Ascending aorta (tissue), 2 donors: Measurements from ENCODE around the gene PSAPL1. TPM values are rescaled to one million over a fixed set of nuclear protein-coding genes. Genes with fewer than 3 reads are reported as not detected.
A peak's percentile ranks its signal among the peaks of the same experiment; 100 is the strongest.

Experiments used
- DNase-seq, 2 donors: peaks; one replicate each; pipeline ENCODE4 v3.0.0-alpha.2; 2019; ENCODE audit warnings: low spot score in 2 of 2
- H3K27ac ChIP-seq, 2 donors: fragments of 200-600 bp; sonication (generic); one replicate each; pipeline ENCODE4 v1.5.1; 2016 to 2017; ENCODE audit warnings: mild to moderate bottlenecking in 1 of 2
- H3K27me3 ChIP-seq: fragments of 200-600 bp; sonication (generic); one replicate; pipeline ENCODE4 v1.5.1; 2017
- H3K36me3 ChIP-seq, 2 donors: fragments of 200-600 bp; sonication (generic); one replicate each; pipeline ENCODE4 v1.5.1; 2016
- H3K4me1 ChIP-seq, 2 donors: fragments of 200-600 bp; sonication (generic); one replicate each; pipeline ENCODE4 v1.5.1; 2016 to 2017; ENCODE audit warnings: mild to moderate bottlenecking in 1 of 2
- H3K4me3 ChIP-seq, 2 donors: fragments of 200-600 bp; sonication (generic); one replicate each; pipeline ENCODE4 v1.5.1; 2016 to 2017; ENCODE audit warnings: mild to moderate bottlenecking in 1 of 2
- H3K9me3 ChIP-seq, 2 donors: fragments of 200-600 bp; sonication (generic); one replicate each; pipeline ENCODE4 v1.5.1; 2016
- intact Hi-C: fragments of 100-400 bp; cut with DNase I; formaldehyde crosslinking; loops from one replicate; pipeline ENCODE4 v1.15.1; 2023
- total RNA-seq: library from RNA; depleted of rRNA; stranded (reverse); fragments of >200 nt; gene quantifications from one replicate; pipeline ENCODE4 v1.1.0, GENCODE V29; 2016
- TF ChIP-seq, protein P1 (sequence below), 3 experiments: fragments of 200-600 bp in 2 of 3; fragments of 450-650 bp in 1 of 3; sonication (generic) in 2 of 3; IDR thresholded peaks; one replicate each; pipeline ENCODE4 v1.5.1; 2016 to 2019; ENCODE audit warnings: antibody characterized with exemption in 3 of 3, mild to moderate bottlenecking in 1 of 3, moderate library complexity in 1 of 3

Gene PSAPL1
- total RNA-seq, 1 donor from 2014 or later = not detected

DNA sequence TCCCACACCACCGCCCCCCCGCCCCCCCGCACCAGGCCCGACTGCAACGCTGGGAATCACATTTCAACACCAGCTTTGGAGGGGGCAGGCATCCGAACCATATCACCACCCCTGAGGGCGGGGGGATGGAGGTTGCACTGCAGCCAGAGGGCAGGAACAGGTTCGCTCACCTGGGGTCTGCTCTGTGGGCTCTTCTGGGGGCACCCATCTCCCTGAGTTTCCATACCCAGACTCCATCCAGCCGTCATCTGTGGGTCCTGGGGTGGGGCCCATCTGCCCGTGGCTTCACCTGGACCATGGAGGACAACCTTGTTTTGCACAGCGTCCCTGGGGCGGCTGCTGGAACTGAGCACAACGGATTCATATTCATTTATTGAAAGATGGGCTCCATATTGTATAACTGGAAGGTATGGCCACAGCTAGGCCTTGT, 6.9 kb downstream of the PSAPL1 start:
- no peaks in the 10 kb centered on the region for H3K27me3 ChIP-seq
- H3K4me3 ChIP-seq = no peak overlapping the region
- H3K27ac ChIP-seq = no peak overlapping the region
- intact Hi-C loops = no loop called here
- peak in 1 of 2 donors; percentile 50 for DNase-seq
- no peaks in the 10 kb centered on the region for H3K4me1 ChIP-seq
- H3K9me3 ChIP-seq = no peaks in the 10 kb centered on the region
- TF ChIP-seq, protein P1, sequence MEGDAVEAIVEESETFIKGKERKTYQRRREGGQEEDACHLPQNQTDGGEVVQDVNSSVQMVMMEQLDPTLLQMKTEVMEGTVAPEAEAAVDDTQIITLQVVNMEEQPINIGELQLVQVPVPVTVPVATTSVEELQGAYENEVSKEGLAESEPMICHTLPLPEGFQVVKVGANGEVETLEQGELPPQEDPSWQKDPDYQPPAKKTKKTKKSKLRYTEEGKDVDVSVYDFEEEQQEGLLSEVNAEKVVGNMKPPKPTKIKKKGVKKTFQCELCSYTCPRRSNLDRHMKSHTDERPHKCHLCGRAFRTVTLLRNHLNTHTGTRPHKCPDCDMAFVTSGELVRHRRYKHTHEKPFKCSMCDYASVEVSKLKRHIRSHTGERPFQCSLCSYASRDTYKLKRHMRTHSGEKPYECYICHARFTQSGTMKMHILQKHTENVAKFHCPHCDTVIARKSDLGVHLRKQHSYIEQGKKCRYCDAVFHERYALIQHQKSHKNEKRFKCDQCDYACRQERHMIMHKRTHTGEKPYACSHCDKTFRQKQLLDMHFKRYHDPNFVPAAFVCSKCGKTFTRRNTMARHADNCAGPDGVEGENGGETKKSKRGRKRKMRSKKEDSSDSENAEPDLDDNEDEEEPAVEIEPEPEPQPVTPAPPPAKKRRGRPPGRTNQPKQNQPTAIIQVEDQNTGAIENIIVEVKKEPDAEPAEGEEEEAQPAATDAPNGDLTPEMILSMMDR (IDR thresholded peaks at IDR 0.05) = no peak
- no peaks in the 10 kb centered on the region for H3K36me3 ChIP-seq

DNA sequence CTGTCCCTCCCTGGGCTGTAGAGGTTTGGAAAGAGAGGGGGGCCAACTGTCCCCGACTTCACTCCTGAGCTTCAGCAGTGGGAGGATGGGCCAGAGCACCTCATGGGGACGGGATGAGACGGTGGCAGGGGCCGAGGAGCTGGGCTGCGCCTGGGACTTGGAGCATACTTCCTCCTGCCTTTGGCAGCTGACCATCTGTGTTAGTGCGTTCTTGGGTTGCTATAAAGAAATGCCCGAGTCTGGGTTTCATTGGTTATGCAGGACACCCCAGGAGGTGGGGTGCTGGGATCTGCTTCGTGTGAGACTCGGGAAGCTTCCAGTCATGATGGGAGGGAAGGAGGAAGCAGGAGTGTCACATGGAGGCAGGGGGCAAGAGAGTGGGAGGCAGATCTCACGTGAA, 7.4 kb downstream of the PSAPL1 start:
- H3K36me3 ChIP-seq = no peaks in the 10 kb centered on the region
- no peaks in the 10 kb centered on the region for H3K9me3 ChIP-seq
- H3K27ac ChIP-seq = no peak overlapping the region
- H3K4me1 ChIP-seq = no peaks in the 10 kb centered on the region
- intact Hi-C loops = no loop called here
- TF ChIP-seq, protein P1 (IDR thresholded peaks at IDR 0.05) = no peak
- DNase-seq = peak in 1 of 2 donors; percentile 57
- no peaks in the 10 kb centered on the region for H3K27me3 ChIP-seq
- H3K4me3 ChIP-seq = no peak overlapping the region

DNA sequence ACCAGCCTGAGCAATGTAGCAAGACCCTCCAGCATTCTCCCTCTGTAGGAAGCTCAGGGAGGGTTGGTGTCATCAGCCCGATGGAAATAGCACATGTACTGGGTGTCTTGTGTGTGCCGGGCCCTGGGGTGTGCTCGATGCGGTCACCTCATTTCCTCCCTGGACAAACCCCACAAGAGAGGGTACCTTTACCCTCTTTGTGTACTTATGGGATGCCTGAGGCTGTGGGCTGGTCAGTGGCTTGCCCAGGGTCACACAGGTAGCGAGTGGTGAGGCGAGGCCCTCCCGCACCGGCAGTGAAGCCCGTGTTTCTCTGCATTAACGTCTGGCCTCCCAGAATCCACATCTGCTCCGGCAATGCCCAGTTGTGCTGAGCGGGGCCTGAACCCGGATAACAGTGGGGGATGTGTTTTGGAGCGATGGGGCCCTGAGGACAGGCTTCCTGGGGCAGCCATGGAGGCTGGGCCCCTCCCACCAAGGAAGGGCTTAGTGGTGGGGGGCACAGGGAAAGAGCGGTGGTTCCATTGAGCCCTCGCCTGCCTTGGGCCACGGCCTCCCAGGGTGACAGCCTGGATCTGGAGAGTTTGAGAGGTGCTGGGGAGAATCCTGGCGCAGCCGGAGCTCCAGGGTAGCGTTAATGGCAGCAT, 8.1 kb downstream of the PSAPL1 start:
- no peaks in the 10 kb centered on the region for H3K27me3 ChIP-seq
- no peaks in the 10 kb centered on the region for H3K9me3 ChIP-seq
- peak in 1 of 2 donors; percentile 58 for DNase-seq
- TF ChIP-seq, protein P1 (IDR thresholded peaks at IDR 0.05) = no peak
- intact Hi-C loops = no loop called here
- H3K36me3 ChIP-seq = no peaks in the 10 kb centered on the region
- no peaks in the 10 kb centered on the region for H3K4me1 ChIP-seq
- no peak overlapping the region for H3K4me3 ChIP-seq
- no peak overlapping the region for H3K27ac ChIP-seq

DNA sequence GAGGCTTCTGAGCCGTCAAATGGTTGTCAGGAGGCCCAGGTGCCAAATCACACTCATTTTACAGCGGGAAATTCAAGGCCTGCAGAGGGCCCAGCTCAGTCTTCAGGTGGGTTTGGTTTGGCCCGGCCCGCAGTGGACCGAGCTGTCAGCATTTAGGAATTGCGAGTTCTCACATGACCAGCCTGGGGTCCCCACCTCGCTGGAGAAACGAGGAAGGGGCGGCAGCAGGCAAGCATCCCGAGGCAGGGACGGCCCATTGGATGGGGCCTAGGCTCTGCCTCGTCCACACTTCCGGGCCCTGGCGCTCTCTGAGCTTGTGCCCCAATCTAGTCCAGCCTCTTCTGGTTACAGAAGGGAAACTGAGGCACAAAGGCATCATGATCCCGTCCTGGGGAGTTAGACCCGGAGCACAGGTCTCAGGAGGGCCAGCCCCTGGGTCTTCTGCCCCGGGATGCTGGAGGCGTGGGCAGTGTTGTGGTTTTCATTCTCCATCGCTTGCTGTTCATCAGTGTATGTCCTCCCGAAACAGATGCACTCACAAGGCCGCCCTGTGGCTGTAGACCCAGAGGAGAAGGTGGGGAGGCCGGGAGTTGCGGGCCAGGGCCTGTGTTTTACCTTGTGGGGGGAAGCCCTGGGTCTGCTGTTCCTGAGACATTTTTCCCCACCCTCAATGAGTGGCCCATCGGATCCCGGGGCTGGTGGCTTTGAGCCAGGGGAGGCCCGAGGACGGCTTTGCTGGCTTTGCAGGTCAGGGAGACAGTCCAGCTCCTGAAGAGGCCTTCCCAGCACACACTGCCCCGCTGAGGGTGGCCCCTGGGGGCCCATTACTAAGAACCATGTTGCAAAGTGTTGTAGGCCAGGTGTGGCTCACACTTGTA, 8.9 kb downstream of the PSAPL1 start:
- DNase-seq = peak; percentile 6 to 58
- H3K4me3 ChIP-seq = no peak overlapping the region

DNA sequence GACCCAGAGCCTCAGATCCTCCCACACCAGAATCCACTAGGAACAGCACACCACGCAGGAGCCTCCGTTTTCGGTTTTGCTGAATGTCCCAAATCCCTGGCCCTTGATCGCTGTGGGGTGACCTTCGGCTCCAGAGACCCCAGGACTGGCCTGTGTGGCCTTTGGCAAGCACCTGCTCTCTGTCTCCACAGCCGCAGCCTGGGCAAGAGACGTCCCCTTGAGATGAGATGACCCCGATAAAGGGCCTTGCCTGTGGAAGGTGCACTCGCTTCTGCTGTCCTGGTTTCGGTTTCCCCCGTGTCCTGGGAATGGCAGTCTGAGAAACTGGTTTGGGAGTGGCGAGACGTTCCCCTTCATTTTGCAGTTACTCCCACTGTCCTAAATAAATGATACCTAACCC, 9.6 kb downstream of the PSAPL1 start:
- H3K27ac ChIP-seq = no peak overlapping the region
- no peaks in the 10 kb centered on the region for H3K9me3 ChIP-seq
- H3K36me3 ChIP-seq = no peaks in the 10 kb centered on the region
- H3K4me1 ChIP-seq = no peaks in the 10 kb centered on the region
- TF ChIP-seq, protein P1 (IDR thresholded peaks at IDR 0.05) = no peak
- peak in 1 of 2 donors; percentile 52 for DNase-seq
- intact Hi-C loops = no loop called here
- no peaks in the 10 kb centered on the region for H3K27me3 ChIP-seq
- no peak overlapping the region for H3K4me3 ChIP-seq

More for the DNA sequence above, 8.9 kb downstream of the PSAPL1 start:
- Histone ChIP-seq H3K36me3 (no peaks in the 10 kb centered on the region), H3K9me3 (no peaks in the 10 kb centered on the region), H3K27ac (no peak overlapping the region), H3K4me1 (no peaks in the 10 kb centered on the region), H3K27me3 (no peaks in the 10 kb centered on the region)
- TF ChIP-seq, protein P1 (IDR thresholded peaks at IDR 0.05) = no peak
- intact Hi-C loops = no loop called here
